Right lobe of liver (tissue), 6 donors: ENCODE measurements around the gene METAP1. TPM values are rescaled to one million over a fixed set of nuclear protein-coding genes. Genes with fewer than 3 reads are reported as not detected.

Experiments used
- ATAC-seq, 4 donors: fragments of 200-7000 bp; cut with Tn5 transposase; one replicate each; pipeline ENCODE4 v1.9.1; 2020; ENCODE audit warnings: mild to moderate bottlenecking in 4 of 4, moderate library complexity in 4 of 4
- DNase-seq, 3 donors: peaks; one replicate each; pipeline ENCODE4 v3.0.0-alpha.2; 2020
- H3K27ac ChIP-seq, 3 donors: fragments of 200-600 bp; one replicate each; pipeline ENCODE4 v1.8.0; 2022
- H3K27me3 ChIP-seq, 2 donors: fragments of 200-600 bp; one replicate each; pipeline ENCODE4 v1.8.0; 2022
- H3K36me3 ChIP-seq, 4 donors: fragments of 200-600 bp; sonication (generic) in 1 of 4; one replicate each; pipeline versions ENCODE4 v1.5.1 to v1.8.0; 2017 to 2022; ENCODE audit warnings: control low read depth in 1 of 4
- H3K4me1 ChIP-seq, 4 donors: fragments of 200-600 bp; sonication (generic) in 1 of 4; one replicate each; pipeline versions ENCODE4 v1.5.1 to v1.8.0; 2017 to 2022; ENCODE audit warnings: control low read depth in 1 of 4
- H3K4me3 ChIP-seq, 3 donors: fragments of 200-600 bp; one replicate each; pipeline ENCODE4 v1.8.0; 2022
- H3K9me3 ChIP-seq, 4 donors: fragments of 200-600 bp; sonication (generic) in 1 of 4; one replicate each; pipeline versions ENCODE4 v1.5.1 to v1.8.0; 2017 to 2022; ENCODE audit warnings: control low read depth in 1 of 4
- CTCF ChIP-seq, 4 donors: fragments of 200-600 bp in 3 of 4; fragments of 450-650 bp in 1 of 4; IDR thresholded peaks; one replicate each; pipeline versions ENCODE4 v1.5.1 to v1.8.0; 2016 to 2022; ENCODE audit warnings: antibody characterized with exemption in 4 of 4, mild to moderate bottlenecking in 2 of 4
- POLR2A ChIP-seq: fragments of 450-650 bp; IDR thresholded peaks from one replicate; pipeline ENCODE4 v1.6.1; 2017; ENCODE audit warnings: antibody characterized with exemption, mild to moderate bottlenecking
- WGBS: methylation state at CpG from one replicate; pipeline ENCODE4 v1.1.6; 2018; ENCODE audit warnings: low coverage, low lambda C conversion rate; ENCODE audit not compliant: insufficient coverage; ENCODE audit errors: missing lambda C conversion rate; 5-methylcytosine and 5-hydroxymethylcytosine counted together
- intact Hi-C, 2 donors: fragments of 100-400 bp; cut with DNase I; formaldehyde crosslinking; loops; one replicate each; pipeline versions ENCODE4 v1.11.2 to v1.14.1; 2022
- total RNA-seq, 6 experiments: library from RNA; depleted of rRNA in 2 of 6; stranded (reverse); fragments of >200 nt in 2 of 6; fragmentation: NEBNext Ultra II Directional in 3 of 6; extraction: Animal tissue kit (Norgen Biotek cat#: 25700) in 3 of 6; gene quantifications; one replicate each; pipeline versions ENCODE4 v1.1.0 to v1.2.4, GENCODE V29; 2016 to 2023
- donor health status: DM: no; HTN: yes; CAD: no.
- donor health status: DM: no; HTN: no; CAD: no.
- donor health status: DM: no; HTN: no; CAD: no.
- donor health status: DM: no; HTN: yes; CAD: no.
- donor health status: DM: no; HTN: yes; CAD: no.

METAP1 gene
- total RNA-seq, 6 experiments from 2014 or later, result 12.4 to 16.8 (median 14.9) TPM

GRCh38 chr4:99029852-99030251 lies 34.3 kb downstream of the METAP1 start:
- Histone ChIP-seq H3K4me1 (peaks cover 0 to 14% (median 3%) of the 10 kb centered on the region in 4 donors), H3K27ac (no peak overlapping the region), H3K9me3 (no peaks in the 10 kb centered on the region), H3K27me3 (no peaks in the 10 kb centered on the region), H3K4me3 (no peak overlapping the region), H3K36me3 (no peaks in the 10 kb centered on the region)
- TF ChIP-seq POLR2A (no peak), CTCF (IDR thresholded peaks at IDR 0.05) (no peak)
- DNase-seq (no peak), ATAC-seq (no peak)
- intact Hi-C loops, result no loop called here
- 77% methylated on average over 3 of the region's 3 CpGs for WGBS

GRCh38 chr4:99033956-99034355 lies 38.4 kb downstream of the METAP1 start:
- no peaks in the 10 kb centered on the region for H3K4me1 ChIP-seq
- H3K4me3 ChIP-seq, result no peak overlapping the region
- TF ChIP-seq CTCF (IDR thresholded peaks at IDR 0.05) (no peak), POLR2A (no peak)
- ATAC-seq (no peak), DNase-seq (no peak)
- H3K9me3 ChIP-seq, result no peaks in the 10 kb centered on the region
- intact Hi-C loops, result no loop called here
- 96% methylated on average over 4 of the region's 4 CpGs for whole genome bisulfite sequencing
- H3K36me3 ChIP-seq, result no peaks in the 10 kb centered on the region
- H3K27ac ChIP-seq, result no peak overlapping the region
- H3K27me3 ChIP-seq, result no peaks in the 10 kb centered on the region

GRCh38 chr4:99038213-99038612 lies 42.7 kb downstream of the METAP1 start:
- no peaks in the 10 kb centered on the region for H3K4me1 ChIP-seq
- WGBS, result 100% methylated on average over 1 of the region's 1 CpG
- H3K27me3 ChIP-seq, result no peaks in the 10 kb centered on the region
- no peaks in the 10 kb centered on the region for H3K9me3 ChIP-seq
- no peak for TF ChIP-seq CTCF (IDR thresholded peaks at IDR 0.05)
- no peak for TF ChIP-seq POLR2A
- DNase-seq (no peak), ATAC-seq (no peak)
- no peaks in the 10 kb centered on the region for H3K36me3 ChIP-seq
- no peak overlapping the region for H3K4me3 ChIP-seq
- no peak overlapping the region for H3K27ac ChIP-seq
- intact Hi-C loops, result no loop called here

GRCh38 chr4:99043346-99043745 lies 47.8 kb downstream of the METAP1 start:
- no peak overlapping the region for H3K4me3 ChIP-seq
- H3K4me1 ChIP-seq, result no peaks in the 10 kb centered on the region
- TF ChIP-seq CTCF (IDR thresholded peaks at IDR 0.05) (no peak), POLR2A (no peak)
- 55% methylated on average over 2 of the region's 2 CpGs for WGBS
- H3K27ac ChIP-seq, result no peak overlapping the region
- H3K27me3 ChIP-seq, result no peaks in the 10 kb centered on the region
- no peak for ATAC-seq
- no peaks in the 10 kb centered on the region for H3K36me3 ChIP-seq
- no peaks in the 10 kb centered on the region for H3K9me3 ChIP-seq
- DNase-seq, result no peak
- intact Hi-C loops, result no loop called here

- H3K27me3 ChIP-seq, result no peaks in the 10 kb centered on the region
- ATAC-seq (no peak), DNase-seq (no peak)
- peaks cover 0 to 5% (median 2%) of the 10 kb centered on the region in 4 donors for H3K36me3 ChIP-seq
- intact Hi-C loops, result no loop called here
- no peak overlapping the region for H3K27ac ChIP-seq
- WGBS, result 80% methylated on average over 2 of the region's 2 CpGs
- H3K4me1 ChIP-seq, result no peaks in the 10 kb centered on the region
- TF ChIP-seq POLR2A (no peak), CTCF (IDR thresholded peaks at IDR 0.05) (no peak)
- H3K9me3 ChIP-seq, result no peaks in the 10 kb centered on the region
- no peak overlapping the region for H3K4me3 ChIP-seq
Measured at GRCh38 chr4:99047710-99048109, 52.2 kb downstream of the METAP1 start.
